PC-9 (cell line): Measurements from ENCODE around the gene CAMTA1.

ENCODE experiments used
- CTCF ChIP-seq: fragments of 200-600 bp; sonication (generic); conservative IDR thresholded peaks from 2 replicates; pipeline ENCODE4 v1.6.1; 2017; ENCODE audit warnings: mixed run types, antibody characterized with exemption, mild to moderate bottlenecking, moderate library complexity
- EZH2 ChIP-seq: fragments of 200-600 bp; sonication (generic); IDR thresholded peaks from 2 replicates; pipeline ENCODE4 v1.8.0; 2017; ENCODE audit warnings: antibody characterized with exemption, low read depth

GRCh38 chr1:7479571-7479970 is 694.3 kb downstream of the CAMTA1 start:
- TF ChIP-seq CTCF (no peak), EZH2 (no peak)
